ENCODE measurements around the gene FAM193A.

- TF ChIP-seq CTCF (IDR thresholded peaks at IDR 0.05) (no peak), ZFX (IDR thresholded peaks at IDR 0.05; ENCODE audit: borderline replicate concordance) (no peak)
These were observed 154.9 kb downstream of the FAM193A start for GRCh38 chr4:2691313-2691712.
